GM23248 (cell line): ENCODE results near the gene ETV6. TPM values are rescaled to one million over a fixed set of nuclear protein-coding genes. Genes with fewer than 3 reads are reported as not detected.

Experiments
- DNase-seq: peaks from one replicate; pipeline ENCODE4 v3.0.0-alpha.2; 2015
- H2AFZ ChIP-seq: fragments of 200-600 bp; sonication (generic); 2 replicates; pipeline ENCODE4 v1.6.1; 2016; ENCODE audit warnings: antibody characterized with exemption
- H3F3A ChIP-seq: fragments of 200-600 bp; sonication (generic); 2 replicates; pipeline ENCODE4 v1.6.1; 2016; ENCODE audit warnings: mild to moderate bottlenecking, antibody characterized with exemption, mixed run types; ENCODE audit not compliant: insufficient read depth
- H3K27ac ChIP-seq: fragments of 200-600 bp; sonication (generic); 2 replicates; pipeline ENCODE4 v1.5.1; 2016; ENCODE audit warnings: mild to moderate bottlenecking
- H3K27me3 ChIP-seq: fragments of 200-600 bp; sonication (generic); replicated peaks from 2 replicates; pipeline ENCODE4 v1.6.1; 2016; ENCODE audit warnings: mild to moderate bottlenecking; ENCODE audit not compliant: insufficient read depth
- H3K36me3 ChIP-seq: fragments of 200-600 bp; sonication (generic); 2 replicates; pipeline ENCODE4 v1.6.1; 2016; ENCODE audit warnings: low read depth, mild to moderate bottlenecking
- H3K4me1 ChIP-seq: fragments of 200-600 bp; sonication (generic); 2 replicates; pipeline ENCODE4 v1.6.1; 2016; ENCODE audit warnings: mild to moderate bottlenecking; ENCODE audit not compliant: insufficient read depth
- H3K4me2 ChIP-seq: fragments of 200-600 bp; sonication (generic); one replicate; pipeline ENCODE4 v1.6.1; 2016; ENCODE audit warnings: mild to moderate bottlenecking; ENCODE audit not compliant: unreplicated experiment
- H3K4me3 ChIP-seq: fragments of 200-600 bp; sonication (generic); 2 replicates; pipeline ENCODE4 v1.5.1; 2016; ENCODE audit warnings: mild to moderate bottlenecking
- H3K79me2 ChIP-seq: fragments of 200-600 bp; sonication (generic); 2 replicates; pipeline ENCODE4 v1.6.1; 2016; ENCODE audit warnings: mild to moderate bottlenecking; ENCODE audit not compliant: insufficient read depth
- H3K9ac ChIP-seq: fragments of 200-600 bp; sonication (generic); 2 replicates; pipeline ENCODE4 v1.6.1; 2016; ENCODE audit warnings: mild to moderate bottlenecking
- H3K9me2 ChIP-seq: fragments of 200-600 bp; sonication (generic); 2 replicates; pipeline ENCODE4 v1.6.1; 2016; ENCODE audit warnings: mixed run types, mild to moderate bottlenecking, moderate library complexity; ENCODE audit not compliant: insufficient read depth
- H3K9me3 ChIP-seq: fragments of 200-600 bp; sonication (generic); one replicate; pipeline ENCODE4 v1.6.1; 2017; ENCODE audit warnings: low read depth
- H4K20me1 ChIP-seq: fragments of 200-600 bp; sonication (generic); 2 replicates; pipeline ENCODE4 v1.6.0; 2016; ENCODE audit not compliant: insufficient read depth
- EZH2 ChIP-seq: fragments of 200-600 bp; sonication (generic); IDR thresholded peaks from 2 replicates; pipeline ENCODE4 v1.6.1; 2018; ENCODE audit warnings: antibody characterized with exemption, mild to moderate bottlenecking; ENCODE audit not compliant: insufficient read depth, poor library complexity, severe bottlenecking
- EZH2phosphoT487 ChIP-seq: fragments of 200-600 bp; sonication (generic); IDR thresholded peaks from 2 replicates; pipeline ENCODE4 v1.6.1; 2018; ENCODE audit warnings: antibody characterized with exemption, moderate library complexity, mild to moderate bottlenecking, low read depth; ENCODE audit not compliant: insufficient read depth
- whole genome bisulfite sequencing, 2 experiments: methylation state at CpG; one replicate each; pipeline ENCODE4 v1.1.6; 2015 to 2017; ENCODE audit warnings: low lambda C conversion rate in 2 of 2, low coverage in 1 of 2; ENCODE audit errors: missing lambda C conversion rate in 2 of 2; 5-methylcytosine and 5-hydroxymethylcytosine counted together
- in situ Hi-C: fragments of 300-500 bp; cut with MboI; formaldehyde crosslinking; loops from 2 replicates; pipeline ENCODE4 v1.15.0; 2020
- polyA plus RNA-seq: library from polyadenylated mRNA; unstranded; fragments of >200 nt; fragmentation: Nextera tagmentation; extraction: Ambion mirVana; gene quantifications from 2 replicates; pipeline ENCODE4 v1.2.1, GENCODE V29; 2016
- total RNA-seq: library from RNA; depleted of rRNA; stranded (reverse); fragments of >200 nt; shearing (Covaris generic); gene quantifications from 2 replicates; pipeline ENCODE4 v1.2.3, GENCODE V29; 2014

ETV6 gene
- total and polyA plus RNA-seq, 2 experiments from 2014 or later: 2.5 to 10.4 TPM

DNA sequence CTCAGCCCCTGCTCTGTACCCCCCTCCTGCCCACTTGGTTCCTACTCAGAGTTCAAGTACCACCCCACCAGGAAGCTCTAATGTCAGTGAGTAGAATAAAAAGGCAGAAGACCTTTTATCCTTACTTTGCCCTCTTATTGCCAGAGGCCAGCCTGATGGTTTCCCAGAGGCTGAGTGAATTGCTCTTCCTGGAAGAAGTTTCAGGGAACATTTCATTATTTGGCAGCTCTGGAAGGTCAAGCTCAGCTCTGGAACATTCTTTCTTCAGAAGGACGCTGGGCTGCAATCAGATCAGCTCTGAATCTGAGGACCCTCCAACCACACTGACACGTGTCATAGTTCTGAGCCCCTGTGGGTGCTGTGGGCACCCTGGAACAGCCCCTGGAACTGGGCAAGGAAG is 188.9 kb downstream of the ETV6 start:
- Histone ChIP-seq H3K9me3 (no peaks in the 10 kb centered on the region), H2AFZ (no peak overlapping the region), H4K20me1 (no peaks in the 10 kb centered on the region), H3K9me2 (no peaks in the 10 kb centered on the region), H3K27ac (no peak overlapping the region), H3K27me3 (no peaks in the 10 kb centered on the region), H3K4me1 (peaks cover 28% of the 10 kb centered on the region), H3K9ac (no peak overlapping the region), H3K79me2 (peaks cover 25% of the 10 kb centered on the region), H3K4me3 (no peak overlapping the region), H3F3A (peaks cover 25% of the 10 kb centered on the region), H3K4me2 (no peak overlapping the region), H3K36me3 (peaks cover 4% of the 10 kb centered on the region; the same call in 1 of the 2 replicates)
- 87 to 89% methylated on average over 2 of the region's 2 CpGs for whole genome bisulfite sequencing, 2 experiments
- in situ Hi-C loops: no loop called here
- no peak for DNase-seq
- no peak for TF ChIP-seq EZH2
- no peak for TF ChIP-seq EZH2phosphoT487

DNA sequence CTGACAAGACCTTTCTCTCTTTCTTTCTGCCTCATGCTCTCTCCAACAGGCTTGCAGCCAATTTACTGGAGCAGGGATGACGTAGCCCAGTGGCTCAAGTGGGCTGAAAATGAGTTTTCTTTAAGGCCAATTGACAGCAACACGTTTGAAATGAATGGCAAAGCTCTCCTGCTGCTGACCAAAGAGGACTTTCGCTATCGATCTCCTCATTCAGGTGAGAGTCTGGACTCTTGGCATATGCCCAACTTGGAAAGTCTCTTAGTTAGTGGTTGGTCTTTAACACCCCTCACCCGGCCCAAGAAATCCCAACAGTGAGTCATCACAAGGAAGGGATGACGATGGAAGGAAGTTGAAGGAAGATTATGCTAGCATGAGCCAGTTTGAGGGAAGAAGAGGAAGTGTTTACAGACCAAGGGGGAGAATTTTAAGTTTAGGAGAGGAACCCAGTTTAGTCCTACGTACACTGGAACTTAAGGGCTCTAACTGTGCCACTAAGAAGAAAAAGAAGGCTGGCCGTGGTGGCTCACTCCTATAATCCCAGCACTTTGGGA is 189.7 kb downstream of the ETV6 start:
- H3K79me2 ChIP-seq: peaks cover 21% of the 10 kb centered on the region
- no peaks in the 10 kb centered on the region for H3K9me3 ChIP-seq
- H3K4me2 ChIP-seq: no peak overlapping the region
- H4K20me1 ChIP-seq: no peaks in the 10 kb centered on the region
- no peak for TF ChIP-seq EZH2phosphoT487
- no peak for TF ChIP-seq EZH2
- no peak overlapping the region for H2AFZ ChIP-seq
- H3F3A ChIP-seq: peaks cover 17% of the 10 kb centered on the region
- peaks cover 21% of the 10 kb centered on the region for H3K4me1 ChIP-seq
- 77 to 79% methylated on average over 8 of the region's 8 CpGs for WGBS, 2 experiments
- H3K4me3 ChIP-seq: no peak overlapping the region
- H3K27me3 ChIP-seq: no peaks in the 10 kb centered on the region
- no peak overlapping the region for H3K27ac ChIP-seq
- H3K36me3 ChIP-seq: peaks cover 8% of the 10 kb centered on the region; the same call in 1 of the 2 replicates
- no peaks in the 10 kb centered on the region for H3K9me2 ChIP-seq
- in situ Hi-C loops: no loop called here
- peak; percentile 13 for DNase-seq
- H3K9ac ChIP-seq: no peak overlapping the region

DNA sequence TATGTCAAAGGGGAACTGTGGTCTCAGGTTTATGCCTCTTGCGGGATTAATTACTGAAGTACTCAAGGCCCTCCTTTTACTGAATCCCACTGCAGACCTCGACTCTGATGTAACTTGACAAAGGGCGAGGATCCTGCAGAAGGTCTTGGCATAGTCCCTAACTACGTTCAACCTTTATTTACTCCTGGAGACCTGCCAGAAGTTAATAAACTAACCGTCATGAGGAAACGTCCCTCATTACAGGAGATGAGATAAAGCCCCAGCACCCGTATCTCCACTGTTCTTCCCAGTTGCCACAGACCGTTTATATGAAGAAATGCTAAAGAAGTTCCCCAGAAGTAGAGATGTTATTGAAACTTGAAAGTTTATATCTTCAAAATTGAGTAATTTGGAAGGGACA is 190.9 kb downstream of the ETV6 start:
- Histone ChIP-seq H3K27me3 (no peaks in the 10 kb centered on the region), H2AFZ (no peak overlapping the region), H3F3A (peaks cover 5% of the 10 kb centered on the region), H3K9ac (no peak overlapping the region), H3K4me2 (no peak overlapping the region), H3K27ac (no peak overlapping the region), H3K9me2 (no peaks in the 10 kb centered on the region), H4K20me1 (no peaks in the 10 kb centered on the region), H3K4me1 (peaks cover 9% of the 10 kb centered on the region), H3K4me3 (no peak overlapping the region), H3K79me2 (peaks cover 21% of the 10 kb centered on the region), H3K9me3 (no peaks in the 10 kb centered on the region), H3K36me3 (peaks cover 8% of the 10 kb centered on the region; the same call in 1 of the 2 replicates)
- 95 to 97% methylated on average over 8 of the region's 8 CpGs for WGBS, 2 experiments
- TF ChIP-seq EZH2phosphoT487: no peak
- TF ChIP-seq EZH2: no peak
- DNase-seq: no peak
- in situ Hi-C loops: no loop called here

DNA sequence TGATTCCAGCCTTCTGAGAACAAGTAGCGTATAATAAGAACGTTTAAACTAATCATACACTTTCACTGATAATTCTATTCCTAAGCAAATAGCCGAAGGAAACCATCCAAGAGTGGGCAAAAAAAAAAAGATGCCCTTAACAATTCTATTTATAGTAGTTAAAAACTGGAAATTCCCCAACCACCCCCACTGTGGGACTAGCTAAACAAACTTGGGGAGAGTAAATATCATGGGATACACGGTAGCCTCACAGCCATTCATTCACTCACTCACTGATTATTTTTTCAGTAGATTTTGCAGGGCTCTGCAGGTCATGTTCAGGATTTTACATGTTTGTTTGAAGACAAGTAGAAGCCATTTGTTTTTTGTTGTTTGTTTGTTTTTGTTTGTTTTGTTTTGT is 197.0 kb downstream of the ETV6 start:
- 98 to 99% methylated on average over 4 of the region's 4 CpGs for WGBS, 2 experiments
- in situ Hi-C loops: no loop called here

DNA sequence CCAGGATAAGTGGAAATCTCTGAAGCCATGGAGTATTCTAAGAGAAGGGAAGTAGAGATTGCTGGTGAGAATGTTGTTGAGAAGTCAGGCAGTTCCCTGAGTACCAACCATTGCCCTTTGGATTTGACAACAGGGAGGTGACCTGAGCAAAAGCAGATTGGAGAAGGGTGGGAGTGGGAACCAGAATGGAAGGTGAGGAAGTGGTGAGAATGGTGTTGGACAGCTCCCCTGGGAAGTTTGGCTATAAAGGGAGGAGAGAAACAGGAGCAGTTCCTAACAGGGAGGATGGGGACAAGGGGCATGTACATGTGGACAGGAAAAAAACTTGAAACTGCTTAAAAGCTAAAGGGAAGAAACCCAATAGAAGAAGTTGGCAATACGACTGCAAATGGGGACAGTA is 198.1 kb downstream of the ETV6 start:
- Histone ChIP-seq H3K4me3 (no peak overlapping the region), H3K36me3 (peaks cover 19% of the 10 kb centered on the region), H3K9ac (no peak overlapping the region), H3K9me2 (no peaks in the 10 kb centered on the region), H3K79me2 (no peaks in the 10 kb centered on the region), H4K20me1 (no peaks in the 10 kb centered on the region; the same call in 1 of the 2 replicates), H3K27me3 (no peaks in the 10 kb centered on the region), H3K4me1 (no peaks in the 10 kb centered on the region), H2AFZ (no peak overlapping the region), H3K27ac (no peak overlapping the region), H3K9me3 (no peaks in the 10 kb centered on the region), H3K4me2 (no peak overlapping the region), H3F3A (no peaks in the 10 kb centered on the region)
- in situ Hi-C loops: no loop called here
- no peak for DNase-seq
- 98 to 100% methylated on average over 1 of the region's 1 CpG for WGBS, 2 experiments
- TF ChIP-seq EZH2phosphoT487 (no peak), EZH2 (no peak)

More for the DNA sequence above, 197.0 kb downstream of the ETV6 start:
- Histone ChIP-seq H2AFZ (no peak overlapping the region), H3K4me3 (no peak overlapping the region), H3K27ac (no peak overlapping the region), H3K9me2 (no peaks in the 10 kb centered on the region), H3K27me3 (no peaks in the 10 kb centered on the region), H3F3A (no peaks in the 10 kb centered on the region), H3K9me3 (no peaks in the 10 kb centered on the region), H3K9ac (no peak overlapping the region), H3K4me1 (no peaks in the 10 kb centered on the region), H4K20me1 (no peaks in the 10 kb centered on the region; the same call in 1 of the 2 replicates), H3K36me3 (peaks cover 19% of the 10 kb centered on the region), H3K4me2 (no peak overlapping the region), H3K79me2 (no peaks in the 10 kb centered on the region)
- no peak for DNase-seq
- no peak for TF ChIP-seq EZH2phosphoT487
